ENCODE measurements around the gene C16orf46.

C16orf46 gene

GRCh38 chr16:81071805-81072204, 5.2 kb downstream of the C16orf46 start:
- no peak overlapping the region for H3K4me3 ChIP-seq (ENCODE audit: low read length)
- H3K9ac ChIP-seq (ENCODE audit: low read length), result no peak overlapping the region
- H3K36me3 ChIP-seq (ENCODE audit: control insufficient read depth, low read depth, low read length), result no peaks in the 10 kb centered on the region
- H3K27ac ChIP-seq (ENCODE audit: low read length), result no peak overlapping the region
- no peaks in the 10 kb centered on the region for H3K4me1 ChIP-seq (ENCODE audit: control insufficient read depth, low read depth, low read length)
- H3K27me3 ChIP-seq (ENCODE audit: control insufficient read depth, insufficient read depth, low read length), result peaks cover 7% of the 10 kb centered on the region
- no peaks in the 10 kb centered on the region for H3K9me3 ChIP-seq (ENCODE audit: control insufficient read depth, low read depth, low read length)

- Histone ChIP-seq H3K4me3 (ENCODE audit: low read length) (no peak overlapping the region), H3K9me3 (ENCODE audit: control insufficient read depth, low read depth, low read length) (no peaks in the 10 kb centered on the region), H3K4me1 (ENCODE audit: control insufficient read depth, low read depth, low read length) (no peaks in the 10 kb centered on the region), H3K9ac (ENCODE audit: low read length) (no peak overlapping the region), H3K27ac (ENCODE audit: low read length) (no peak overlapping the region), H3K27me3 (ENCODE audit: control insufficient read depth, insufficient read depth, low read length) (peaks cover 3% of the 10 kb centered on the region), H3K36me3 (ENCODE audit: control insufficient read depth, low read depth, low read length) (no peaks in the 10 kb centered on the region)
Observed at GRCh38 chr16:81070979-81071378, 6.1 kb downstream of the C16orf46 start.

- Histone ChIP-seq H3K36me3 (ENCODE audit: control insufficient read depth, low read depth, low read length) (no peaks in the 10 kb centered on the region), H3K9ac (ENCODE audit: low read length) (no peak overlapping the region), H3K27me3 (ENCODE audit: control insufficient read depth, insufficient read depth, low read length) (no peaks in the 10 kb centered on the region), H3K4me3 (ENCODE audit: low read length) (no peak overlapping the region), H3K9me3 (ENCODE audit: control insufficient read depth, low read depth, low read length) (no peaks in the 10 kb centered on the region), H3K4me1 (ENCODE audit: control insufficient read depth, low read depth, low read length) (no peaks in the 10 kb centered on the region), H3K27ac (ENCODE audit: low read length) (no peak overlapping the region)
Observed at GRCh38 chr16:81069063-81069462, 8.0 kb downstream of the C16orf46 start.

GRCh38 chr16:81067166-81067565, 9.9 kb downstream of the C16orf46 start:
- H3K9me3 ChIP-seq (ENCODE audit: control insufficient read depth, low read depth, low read length), result no peaks in the 10 kb centered on the region
- H3K4me1 ChIP-seq (ENCODE audit: control insufficient read depth, low read depth, low read length), result no peaks in the 10 kb centered on the region
- H3K27me3 ChIP-seq (ENCODE audit: control insufficient read depth, insufficient read depth, low read length), result no peaks in the 10 kb centered on the region
- no peaks in the 10 kb centered on the region for H3K36me3 ChIP-seq (ENCODE audit: control insufficient read depth, low read depth, low read length)
- H3K9ac ChIP-seq (ENCODE audit: low read length), result no peak overlapping the region
- H3K27ac ChIP-seq (ENCODE audit: low read length), result no peak overlapping the region
- no peak overlapping the region for H3K4me3 ChIP-seq (ENCODE audit: low read length)

- no peaks in the 10 kb centered on the region for H3K9me3 ChIP-seq (ENCODE audit: control insufficient read depth, low read depth, low read length)
- H3K36me3 ChIP-seq (ENCODE audit: control insufficient read depth, low read depth, low read length), result no peaks in the 10 kb centered on the region
- no peak overlapping the region for H3K9ac ChIP-seq (ENCODE audit: low read length)
- no peaks in the 10 kb centered on the region for H3K27me3 ChIP-seq (ENCODE audit: control insufficient read depth, insufficient read depth, low read length)
- peaks cover 2% of the 10 kb centered on the region for H3K4me1 ChIP-seq (ENCODE audit: control insufficient read depth, low read depth, low read length)
- no peak overlapping the region for H3K4me3 ChIP-seq (ENCODE audit: low read length)
- H3K27ac ChIP-seq (ENCODE audit: low read length), result no peak overlapping the region
Observed at GRCh38 chr16:81066681-81067080, 10.4 kb downstream of the C16orf46 start.

- Histone ChIP-seq H3K27ac (ENCODE audit: low read length) (no peak overlapping the region), H3K4me3 (ENCODE audit: low read length) (no peak overlapping the region)
Observed at GRCh38 chr16:81061871-81062608, 15.0 kb downstream of the C16orf46 start.

GRCh38 chr16:81061307-81061640, 15.8 kb downstream of the C16orf46 start:
- no peaks in the 10 kb centered on the region for H3K36me3 ChIP-seq (ENCODE audit: control insufficient read depth, low read depth, low read length)
- H3K9me3 ChIP-seq (ENCODE audit: control insufficient read depth, low read depth, low read length), result no peaks in the 10 kb centered on the region
- peaks cover 13% of the 10 kb centered on the region for H3K4me1 ChIP-seq (ENCODE audit: control insufficient read depth, low read depth, low read length)
- H3K4me3 ChIP-seq (ENCODE audit: low read length), result no peak overlapping the region
- no peak overlapping the region for H3K27ac ChIP-seq (ENCODE audit: low read length)
- H3K9ac ChIP-seq (ENCODE audit: low read length), result no peak overlapping the region
- no peaks in the 10 kb centered on the region for H3K27me3 ChIP-seq (ENCODE audit: control insufficient read depth, insufficient read depth, low read length)

More at GRCh38 chr16:81061871-81062608, 15.0 kb downstream of the C16orf46 start:
- Histone ChIP-seq H3K36me3 (ENCODE audit: control insufficient read depth, low read depth, low read length) (no peaks in the 10 kb centered on the region), H3K4me1 (ENCODE audit: control insufficient read depth, low read depth, low read length) (peaks cover 13% of the 10 kb centered on the region), H3K9ac (ENCODE audit: low read length) (no peak overlapping the region), H3K27me3 (ENCODE audit: control insufficient read depth, insufficient read depth, low read length) (no peaks in the 10 kb centered on the region), H3K9me3 (ENCODE audit: control insufficient read depth, low read depth, low read length) (no peaks in the 10 kb centered on the region)

GRCh38 chr16:81060576-81061306, 16.3 kb downstream of the C16orf46 start:
- H3K27ac ChIP-seq (ENCODE audit: low read length), result no peak overlapping the region

GRCh38 chr16:81053761-81054160, 23.3 kb downstream of the C16orf46 start:
- peaks cover 4% of the 10 kb centered on the region for H3K9me3 ChIP-seq (ENCODE audit: control insufficient read depth, low read depth, low read length)
- H3K36me3 ChIP-seq (ENCODE audit: control insufficient read depth, low read depth, low read length), result no peaks in the 10 kb centered on the region
- H3K4me3 ChIP-seq (ENCODE audit: low read length), result no peak overlapping the region
- no peaks in the 10 kb centered on the region for H3K4me1 ChIP-seq (ENCODE audit: control insufficient read depth, low read depth, low read length)
- H3K27me3 ChIP-seq (ENCODE audit: control insufficient read depth, insufficient read depth, low read length), result no peaks in the 10 kb centered on the region
- no peak overlapping the region for H3K9ac ChIP-seq (ENCODE audit: low read length)
- H3K27ac ChIP-seq (ENCODE audit: low read length), result no peak overlapping the region

More at GRCh38 chr16:81060576-81061306, 16.3 kb downstream of the C16orf46 start:
- H3K4me3 ChIP-seq (ENCODE audit: low read length), result no peak overlapping the region
- peaks cover 13% of the 10 kb centered on the region for H3K4me1 ChIP-seq (ENCODE audit: control insufficient read depth, low read depth, low read length)
- H3K27me3 ChIP-seq (ENCODE audit: control insufficient read depth, insufficient read depth, low read length), result no peaks in the 10 kb centered on the region
- no peak overlapping the region for H3K9ac ChIP-seq (ENCODE audit: low read length)
- H3K36me3 ChIP-seq (ENCODE audit: control insufficient read depth, low read depth, low read length), result no peaks in the 10 kb centered on the region
- H3K9me3 ChIP-seq (ENCODE audit: control insufficient read depth, low read depth, low read length), result no peaks in the 10 kb centered on the region

- H3K9me3 ChIP-seq (ENCODE audit: control insufficient read depth, low read depth, low read length), result no peaks in the 10 kb centered on the region
- H3K4me3 ChIP-seq (ENCODE audit: low read length), result no peak overlapping the region
- H3K4me1 ChIP-seq (ENCODE audit: control insufficient read depth, low read depth, low read length), result no peaks in the 10 kb centered on the region
- no peak overlapping the region for H3K27ac ChIP-seq (ENCODE audit: low read length)
- H3K27me3 ChIP-seq (ENCODE audit: control insufficient read depth, insufficient read depth, low read length), result no peaks in the 10 kb centered on the region
- H3K36me3 ChIP-seq (ENCODE audit: control insufficient read depth, low read depth, low read length), result peaks cover 61% of the 10 kb centered on the region
- H3K9ac ChIP-seq (ENCODE audit: low read length), result no peak overlapping the region
Observed at GRCh38 chr16:81042821-81043220, 34.2 kb downstream of the C16orf46 start.

GRCh38 chr16:81041696-81042095, 35.3 kb downstream of the C16orf46 start:
- H3K4me3 ChIP-seq (ENCODE audit: low read length), result no peak overlapping the region
- no peak overlapping the region for H3K27ac ChIP-seq (ENCODE audit: low read length)
- H3K4me1 ChIP-seq (ENCODE audit: control insufficient read depth, low read depth, low read length), result no peaks in the 10 kb centered on the region
- H3K9me3 ChIP-seq (ENCODE audit: control insufficient read depth, low read depth, low read length), result no peaks in the 10 kb centered on the region
- H3K27me3 ChIP-seq (ENCODE audit: control insufficient read depth, insufficient read depth, low read length), result no peaks in the 10 kb centered on the region
- no peak overlapping the region for H3K9ac ChIP-seq (ENCODE audit: low read length)
- peaks cover 61% of the 10 kb centered on the region for H3K36me3 ChIP-seq (ENCODE audit: control insufficient read depth, low read depth, low read length)

GRCh38 chr16:81040842-81041241, 36.2 kb downstream of the C16orf46 start:
- Histone ChIP-seq H3K4me1 (ENCODE audit: control insufficient read depth, low read depth, low read length) (no peaks in the 10 kb centered on the region), H3K4me3 (ENCODE audit: low read length) (no peak overlapping the region), H3K27ac (ENCODE audit: low read length) (no peak overlapping the region), H3K9ac (ENCODE audit: low read length) (no peak overlapping the region), H3K9me3 (ENCODE audit: control insufficient read depth, low read depth, low read length) (no peaks in the 10 kb centered on the region), H3K36me3 (ENCODE audit: control insufficient read depth, low read depth, low read length) (peaks cover 60% of the 10 kb centered on the region), H3K27me3 (ENCODE audit: control insufficient read depth, insufficient read depth, low read length) (no peaks in the 10 kb centered on the region)

Measured in iPS-18a (cell line).